Measurements from ENCODE around the gene INPP5D.

Gene INPP5D

DNA sequence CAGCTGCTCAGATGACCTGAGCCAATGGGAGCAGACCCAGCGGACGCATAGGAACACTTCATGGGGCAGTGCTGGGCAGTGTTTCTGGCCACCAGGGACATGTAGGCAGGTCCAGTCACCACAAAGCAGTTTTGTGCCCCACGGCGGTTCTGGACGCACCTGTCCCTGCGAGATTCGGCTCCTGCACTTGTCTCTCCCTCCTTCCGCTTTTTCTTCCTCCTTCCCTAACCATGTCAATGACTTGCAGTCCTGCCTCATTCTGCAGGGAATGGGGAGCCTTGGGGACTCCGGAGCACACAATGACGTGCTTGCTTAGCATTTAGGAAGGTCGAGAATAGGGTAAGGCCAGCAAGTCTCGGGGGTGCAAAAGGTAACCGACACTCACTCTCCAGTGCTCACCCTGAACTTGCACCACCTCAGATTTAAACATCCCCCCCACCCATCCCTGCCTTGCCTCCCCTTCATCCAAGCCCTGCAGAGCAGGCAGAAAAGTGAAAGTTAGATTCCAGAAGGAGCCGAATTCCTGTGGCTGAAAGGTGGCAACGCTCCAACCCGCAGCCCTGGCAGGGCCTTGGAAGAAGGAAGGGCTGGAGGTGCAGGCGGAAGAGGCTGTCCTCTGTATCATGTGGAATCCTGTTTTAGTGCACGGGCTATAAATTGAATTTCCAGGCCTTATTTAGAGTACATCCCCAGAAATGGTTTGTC lies 150.9 kb downstream of the INPP5D start:
- Histone ChIP-seq H3K36me3 (replicated peaks; ENCODE audit: low read depth, low read length) (peaks cover 11% of the 10 kb centered on the region), H3K4me1 (ENCODE audit: low read length) (no peaks in the 10 kb centered on the region), H4K20me1 (ENCODE audit: insufficient read depth, low read length) (no peaks in the 10 kb centered on the region), H2AFZ (ENCODE audit: low read depth, low read length) (no peak overlapping the region), H3K79me2 (ENCODE audit: low read length) (no peaks in the 10 kb centered on the region), H3K4me3 (ENCODE audit: low read length) (no peak overlapping the region), H3K4me2 (ENCODE audit: low read length) (no peak overlapping the region), H3K9me3 (ENCODE audit: insufficient read depth, low read length) (no peaks in the 10 kb centered on the region), H3K27me3 (ENCODE audit: low read depth, low read length) (no peaks in the 10 kb centered on the region), H3K27ac (ENCODE audit: low read length) (no peak overlapping the region), H3K9ac (ENCODE audit: low read length) (no peak overlapping the region)
- TF ChIP-seq, protein P1, sequence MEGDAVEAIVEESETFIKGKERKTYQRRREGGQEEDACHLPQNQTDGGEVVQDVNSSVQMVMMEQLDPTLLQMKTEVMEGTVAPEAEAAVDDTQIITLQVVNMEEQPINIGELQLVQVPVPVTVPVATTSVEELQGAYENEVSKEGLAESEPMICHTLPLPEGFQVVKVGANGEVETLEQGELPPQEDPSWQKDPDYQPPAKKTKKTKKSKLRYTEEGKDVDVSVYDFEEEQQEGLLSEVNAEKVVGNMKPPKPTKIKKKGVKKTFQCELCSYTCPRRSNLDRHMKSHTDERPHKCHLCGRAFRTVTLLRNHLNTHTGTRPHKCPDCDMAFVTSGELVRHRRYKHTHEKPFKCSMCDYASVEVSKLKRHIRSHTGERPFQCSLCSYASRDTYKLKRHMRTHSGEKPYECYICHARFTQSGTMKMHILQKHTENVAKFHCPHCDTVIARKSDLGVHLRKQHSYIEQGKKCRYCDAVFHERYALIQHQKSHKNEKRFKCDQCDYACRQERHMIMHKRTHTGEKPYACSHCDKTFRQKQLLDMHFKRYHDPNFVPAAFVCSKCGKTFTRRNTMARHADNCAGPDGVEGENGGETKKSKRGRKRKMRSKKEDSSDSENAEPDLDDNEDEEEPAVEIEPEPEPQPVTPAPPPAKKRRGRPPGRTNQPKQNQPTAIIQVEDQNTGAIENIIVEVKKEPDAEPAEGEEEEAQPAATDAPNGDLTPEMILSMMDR (IDR thresholded peaks at IDR 0.05; ENCODE audit: low read depth, low read length) = no peak
- no peak for TF ChIP-seq EZH2phosphoT487 (IDR thresholded peaks at IDR 0.05; ENCODE audit: low read depth)

DNA sequence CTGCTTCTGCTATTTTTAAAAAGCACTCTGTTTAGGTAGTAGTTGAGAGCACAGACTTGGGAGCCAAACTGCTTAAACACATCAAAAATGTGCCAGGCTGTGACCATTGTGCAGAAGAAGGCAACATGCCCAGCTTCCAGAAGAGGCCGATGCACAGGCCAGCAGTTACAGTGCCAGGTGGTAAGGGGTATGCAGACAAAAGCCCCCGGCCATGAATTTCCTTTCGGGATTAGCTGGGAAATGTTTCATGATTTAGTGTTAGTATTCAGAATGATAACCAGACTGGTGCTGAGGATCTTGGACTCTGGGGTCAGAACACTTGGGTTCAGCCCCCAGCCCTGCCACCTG lies 151.4 kb downstream of the INPP5D start:
- Histone ChIP-seq H2AFZ (ENCODE audit: low read depth, low read length) (no peak overlapping the region), H3K27ac (ENCODE audit: low read length) (no peak overlapping the region)
- TF ChIP-seq, protein P1 (IDR thresholded peaks at IDR 0.05; ENCODE audit: low read depth, low read length) = no peak
- no peak for TF ChIP-seq EZH2phosphoT487 (IDR thresholded peaks at IDR 0.05; ENCODE audit: low read depth)

GRCh38 chr2:233213011-233213410 lies 152.9 kb downstream of the INPP5D start:
- Histone ChIP-seq H3K79me2 (ENCODE audit: low read length) (no peaks in the 10 kb centered on the region), H3K36me3 (replicated peaks; ENCODE audit: low read depth, low read length) (peaks cover 7% of the 10 kb centered on the region), H3K4me2 (ENCODE audit: low read length) (no peak overlapping the region), H2AFZ (ENCODE audit: low read depth, low read length) (no peak overlapping the region), H4K20me1 (ENCODE audit: insufficient read depth, low read length) (no peaks in the 10 kb centered on the region), H3K9ac (ENCODE audit: low read length) (no peak overlapping the region), H3K27ac (ENCODE audit: low read length) (no peak overlapping the region), H3K4me1 (ENCODE audit: low read length) (no peaks in the 10 kb centered on the region), H3K27me3 (ENCODE audit: low read depth, low read length) (no peaks in the 10 kb centered on the region), H3K9me3 (ENCODE audit: insufficient read depth, low read length) (no peaks in the 10 kb centered on the region), H3K4me3 (ENCODE audit: low read length) (no peak overlapping the region)
- TF ChIP-seq, protein P1 (IDR thresholded peaks at IDR 0.05; ENCODE audit: low read depth, low read length) = no peak
- TF ChIP-seq EZH2phosphoT487 (IDR thresholded peaks at IDR 0.05; ENCODE audit: low read depth) = no peak

More for the DNA sequence above, 151.4 kb downstream of the INPP5D start:
- Histone ChIP-seq H3K4me2 (ENCODE audit: low read length) (no peak overlapping the region), H3K9ac (ENCODE audit: low read length) (no peak overlapping the region), H3K36me3 (replicated peaks; ENCODE audit: low read depth, low read length) (peaks cover 11% of the 10 kb centered on the region), H3K79me2 (ENCODE audit: low read length) (no peaks in the 10 kb centered on the region), H3K9me3 (ENCODE audit: insufficient read depth, low read length) (no peaks in the 10 kb centered on the region), H3K4me3 (ENCODE audit: low read length) (no peak overlapping the region), H4K20me1 (ENCODE audit: insufficient read depth, low read length) (no peaks in the 10 kb centered on the region), H3K4me1 (ENCODE audit: low read length) (no peaks in the 10 kb centered on the region), H3K27me3 (ENCODE audit: low read depth, low read length) (no peaks in the 10 kb centered on the region)

DNA sequence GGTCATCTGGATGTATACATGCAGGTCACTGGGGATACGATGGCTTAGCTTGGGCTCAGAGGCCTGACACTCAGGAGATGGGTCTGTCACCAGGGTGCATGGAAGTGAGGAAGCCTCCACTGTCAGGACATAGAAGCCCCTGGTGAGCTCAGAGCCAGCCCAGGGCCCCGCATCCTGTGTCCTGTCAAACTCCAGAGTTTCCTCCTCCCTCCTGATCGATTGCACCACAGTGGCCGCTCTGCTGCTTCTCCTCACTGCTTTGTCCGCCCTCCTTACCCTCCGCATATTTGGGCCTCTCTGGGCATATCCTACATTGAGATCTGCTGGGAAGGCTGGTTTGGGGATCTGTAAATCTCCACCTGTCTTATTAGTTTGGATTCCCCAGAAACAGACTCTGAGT lies 153.8 kb downstream of the INPP5D start:
- no peak overlapping the region for H3K4me2 ChIP-seq (ENCODE audit: low read length)
- no peak for TF ChIP-seq EZH2phosphoT487 (IDR thresholded peaks at IDR 0.05; ENCODE audit: low read depth)
- TF ChIP-seq, protein P1 (IDR thresholded peaks at IDR 0.05; ENCODE audit: low read depth, low read length) = no peak
- no peak overlapping the region for H2AFZ ChIP-seq (ENCODE audit: low read depth, low read length)
- peaks cover 7% of the 10 kb centered on the region for H3K36me3 ChIP-seq (replicated peaks; ENCODE audit: low read depth, low read length)
- H4K20me1 ChIP-seq (ENCODE audit: insufficient read depth, low read length) = no peaks in the 10 kb centered on the region
- H3K79me2 ChIP-seq (ENCODE audit: low read length) = no peaks in the 10 kb centered on the region
- H3K9ac ChIP-seq (ENCODE audit: low read length) = no peak overlapping the region
- no peaks in the 10 kb centered on the region for H3K27me3 ChIP-seq (ENCODE audit: low read depth, low read length)
- no peak overlapping the region for H3K27ac ChIP-seq (ENCODE audit: low read length)
- no peak overlapping the region for H3K4me3 ChIP-seq (ENCODE audit: low read length)
- no peaks in the 10 kb centered on the region for H3K4me1 ChIP-seq (ENCODE audit: low read length)
- no peaks in the 10 kb centered on the region for H3K9me3 ChIP-seq (ENCODE audit: insufficient read depth, low read length)

Measured in OCI-LY3 (cell line).